Right lobe of liver (tissue), 4 donors: ENCODE data around the gene GSG1L.

Experiments
- CTCF ChIP-seq, 4 donors: fragments of 200-600 bp in 3 of 4; fragments of 450-650 bp in 1 of 4; IDR thresholded peaks; one replicate each; pipeline versions ENCODE4 v1.5.1 to v1.8.0; 2016 to 2022; ENCODE audit warnings: antibody characterized with exemption in 4 of 4, mild to moderate bottlenecking in 2 of 4
- POLR2A ChIP-seq: fragments of 450-650 bp; IDR thresholded peaks from one replicate; pipeline ENCODE4 v1.6.1; 2017; ENCODE audit warnings: antibody characterized with exemption, mild to moderate bottlenecking
- donor health status: DM: no; HTN: no; CAD: no.
- donor health status: DM: no; HTN: no; CAD: no.
- donor health status: DM: no; HTN: yes; CAD: no.

DNA sequence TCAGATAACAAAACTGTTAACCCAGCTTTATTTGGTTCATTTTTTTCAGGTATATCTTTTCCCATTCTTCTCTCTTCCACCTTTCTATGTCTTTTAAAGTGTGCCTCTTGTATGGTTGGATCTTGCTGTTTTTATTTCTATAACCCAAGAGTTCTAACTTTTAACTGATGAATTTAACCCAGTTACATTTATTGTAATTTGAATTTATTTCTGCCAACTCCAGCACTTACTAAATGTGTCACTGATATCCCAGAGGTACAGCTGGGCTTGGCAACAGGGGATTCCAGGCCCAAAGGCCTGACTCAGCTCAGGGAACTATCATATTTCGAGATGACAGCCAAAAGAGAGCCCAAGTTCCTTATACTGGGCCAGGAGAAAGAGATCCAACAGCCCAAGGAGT is 200.1 kb downstream of the GSG1L start:
- TF ChIP-seq CTCF (IDR thresholded peaks at IDR 0.05) (no peak), POLR2A (no peak)
